Esophagus squamous epithelium (tissue), 5 donors: Measurements from ENCODE around the gene DAPP1. TPM values are rescaled to one million over a fixed set of nuclear protein-coding genes. Genes with fewer than 3 reads are reported as not detected.

Experiments
- DNase-seq: peaks from one replicate; lab custom pipeline; 2025; lab: John Stamatoyannopoulos, UW
- H3K27ac ChIP-seq, 4 donors: fragments of 200-600 bp; sonication (generic); one replicate each; pipeline ENCODE4 v1.5.1; 2016 to 2019; ENCODE audit warnings: mild to moderate bottlenecking in 1 of 4
- H3K27me3 ChIP-seq, 4 donors: fragments of 200-600 bp; sonication (generic); 1 replicate in 3 of 4; 2 replicates in 1 of 4; pipeline versions ENCODE4 v1.5.1 to v1.6.0; 2017 to 2021; ENCODE audit warnings: antibody characterized with exemption in 1 of 4
- H3K36me3 ChIP-seq, 3 donors: fragments of 200-600 bp; sonication (generic); one replicate each; pipeline ENCODE4 v1.5.1; 2016 to 2019
- H3K4me1 ChIP-seq, 3 donors: fragments of 200-600 bp; sonication (generic); one replicate each; pipeline ENCODE4 v1.5.1; 2017 to 2019
- H3K4me3 ChIP-seq, 4 donors: fragments of 200-600 bp; sonication (generic); 1 replicate in 3 of 4; 2 replicates in 1 of 4; pipeline ENCODE4 v1.5.1; 2016 to 2019; ENCODE audit warnings: mild to moderate bottlenecking in 2 of 4, moderate library complexity in 1 of 4
- H3K9me3 ChIP-seq, 3 donors: fragments of 200-600 bp; sonication (generic); one replicate each; pipeline ENCODE4 v1.5.1; 2016 to 2019
- POLR2A ChIP-seq, 4 donors: fragments of 450-650 bp; IDR thresholded peaks; one replicate each; pipeline ENCODE4 v1.6.1; 2017; ENCODE audit warnings: antibody characterized with exemption in 4 of 4, mild to moderate bottlenecking in 4 of 4, moderate library complexity in 3 of 4
- WGBS, 2 donors: methylation state at CpG; one replicate each; pipeline ENCODE4 v1.1.5; 2018; 5-methylcytosine and 5-hydroxymethylcytosine counted together
- intact Hi-C: fragments of 100-400 bp; cut with DNase I; formaldehyde crosslinking; loops from one replicate; pipeline ENCODE4 v1.15.0; 2022
- total RNA-seq, 4 donors: library from RNA; depleted of rRNA; stranded (reverse); fragments of >200 nt; gene quantifications; one replicate each; pipeline ENCODE4 v1.1.0, GENCODE V29; 2016
- TF ChIP-seq, protein P1 (sequence below), 6 experiments: fragments of 450-650 bp in 4 of 6; fragments of 200-600 bp in 2 of 6; sonication (generic) in 2 of 6; IDR thresholded peaks; one replicate each; pipeline ENCODE4 v1.5.1; 2016 to 2019; ENCODE audit warnings: antibody characterized with exemption in 6 of 6, mild to moderate bottlenecking in 4 of 6, moderate library complexity in 4 of 6
- donor health status: DM: yes; HTN: yes; CAD: no.

The DAPP1 gene
- total RNA-seq, 4 donors from 2014 or later = 34.9 to 73.2 (median 40.7) TPM

- H3K36me3 ChIP-seq = peaks cover 0 to 25% (median 5%) of the 10 kb centered on the region in 3 donors
- no peak for DNase-seq
- TF ChIP-seq POLR2A (IDR thresholded peaks at IDR 0.05) = no peak
- intact Hi-C loops = no loop called here
- no peaks in the 10 kb centered on the region for H3K27me3 ChIP-seq
- no peak overlapping the region for H3K27ac ChIP-seq
- H3K4me3 ChIP-seq = no peak overlapping the region
- peaks cover 0 to 32% (median 0%) of the 10 kb centered on the region in 3 donors for H3K4me1 ChIP-seq
- H3K9me3 ChIP-seq = no peaks in the 10 kb centered on the region
- 68 to 76% methylated on average over 5 of the region's 5 CpGs for WGBS, 2 donors
Observed at GRCh38 chr4:99833756-99834155, 17.1 kb downstream of the DAPP1 start.

DNA sequence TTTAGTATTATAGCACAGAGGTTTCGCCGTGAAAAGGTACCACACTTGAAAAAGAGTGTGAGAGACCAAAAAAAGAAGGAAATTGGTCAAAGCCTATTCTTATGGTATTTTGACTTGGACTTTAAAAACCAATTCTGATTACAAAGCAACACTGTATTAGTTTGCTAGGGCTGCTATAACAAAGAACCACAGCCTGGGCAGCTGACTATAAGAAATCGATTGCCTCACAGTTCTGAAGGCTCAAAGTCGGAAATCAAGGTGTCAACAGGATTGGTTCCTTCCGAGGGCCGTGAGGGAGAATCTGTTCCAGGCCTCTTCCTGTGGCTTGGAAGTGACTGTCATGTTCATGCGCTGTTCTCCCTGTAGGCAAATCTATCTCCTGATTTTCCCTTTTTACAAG, 17.9 kb downstream of the DAPP1 start:
- H3K4me3 ChIP-seq = no peak overlapping the region
- intact Hi-C loops = no loop called here
- no peak for DNase-seq
- 93 to 97% methylated on average over 6 to 7 of the region's 7 CpGs for WGBS, 2 donors
- H3K27me3 ChIP-seq = no peaks in the 10 kb centered on the region
- peaks cover 0 to 26% (median 0%) of the 10 kb centered on the region in 3 donors for H3K4me1 ChIP-seq
- H3K9me3 ChIP-seq = no peaks in the 10 kb centered on the region
- H3K36me3 ChIP-seq = peaks cover 0 to 25% (median 5%) of the 10 kb centered on the region in 3 donors
- peak overlapping the region in 2 of 4 donors; percentile 7 to 18 for H3K27ac ChIP-seq
- TF ChIP-seq, protein P1, sequence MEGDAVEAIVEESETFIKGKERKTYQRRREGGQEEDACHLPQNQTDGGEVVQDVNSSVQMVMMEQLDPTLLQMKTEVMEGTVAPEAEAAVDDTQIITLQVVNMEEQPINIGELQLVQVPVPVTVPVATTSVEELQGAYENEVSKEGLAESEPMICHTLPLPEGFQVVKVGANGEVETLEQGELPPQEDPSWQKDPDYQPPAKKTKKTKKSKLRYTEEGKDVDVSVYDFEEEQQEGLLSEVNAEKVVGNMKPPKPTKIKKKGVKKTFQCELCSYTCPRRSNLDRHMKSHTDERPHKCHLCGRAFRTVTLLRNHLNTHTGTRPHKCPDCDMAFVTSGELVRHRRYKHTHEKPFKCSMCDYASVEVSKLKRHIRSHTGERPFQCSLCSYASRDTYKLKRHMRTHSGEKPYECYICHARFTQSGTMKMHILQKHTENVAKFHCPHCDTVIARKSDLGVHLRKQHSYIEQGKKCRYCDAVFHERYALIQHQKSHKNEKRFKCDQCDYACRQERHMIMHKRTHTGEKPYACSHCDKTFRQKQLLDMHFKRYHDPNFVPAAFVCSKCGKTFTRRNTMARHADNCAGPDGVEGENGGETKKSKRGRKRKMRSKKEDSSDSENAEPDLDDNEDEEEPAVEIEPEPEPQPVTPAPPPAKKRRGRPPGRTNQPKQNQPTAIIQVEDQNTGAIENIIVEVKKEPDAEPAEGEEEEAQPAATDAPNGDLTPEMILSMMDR (IDR thresholded peaks at IDR 0.05) = no peak
- no peak for TF ChIP-seq POLR2A (IDR thresholded peaks at IDR 0.05)

DNA sequence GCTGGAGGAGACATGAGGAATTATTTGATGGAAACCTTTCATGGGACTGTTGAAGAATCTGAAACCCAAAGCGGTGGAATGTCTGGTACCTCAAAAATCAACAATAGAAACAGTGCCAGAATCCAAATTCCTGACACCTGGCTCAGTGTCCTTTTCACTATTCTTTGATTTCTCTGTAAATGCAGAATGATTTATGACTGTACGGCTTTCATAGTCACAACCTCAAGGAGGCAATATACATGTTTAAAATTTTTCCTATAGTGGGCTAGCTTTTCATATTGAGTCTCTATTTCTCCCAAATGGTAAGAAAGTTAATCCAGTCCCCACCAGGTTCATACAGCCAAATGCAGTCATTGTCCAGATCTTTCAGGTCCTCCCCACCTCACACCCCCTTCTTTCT, 19.3 kb downstream of the DAPP1 start:
- TF ChIP-seq, protein P1 (IDR thresholded peaks at IDR 0.05) = no peak
- no peak for TF ChIP-seq POLR2A (IDR thresholded peaks at IDR 0.05)
- intact Hi-C loops = no loop called here
- H3K27me3 ChIP-seq = no peaks in the 10 kb centered on the region
- H3K27ac ChIP-seq = no peak overlapping the region
- 91 to 97% methylated on average over 2 of the region's 2 CpGs for WGBS, 2 donors
- H3K9me3 ChIP-seq = no peaks in the 10 kb centered on the region
- H3K36me3 ChIP-seq = peaks cover 0 to 32% (median 5%) of the 10 kb centered on the region in 3 donors
- H3K4me1 ChIP-seq = peaks cover 0 to 26% (median 0%) of the 10 kb centered on the region in 3 donors
- DNase-seq = no peak
- H3K4me3 ChIP-seq = no peak overlapping the region

GRCh38 chr4:99838927-99839326, 22.3 kb downstream of the DAPP1 start:
- H3K9me3 ChIP-seq = no peaks in the 10 kb centered on the region
- peaks cover 0 to 10% (median 0%) of the 10 kb centered on the region in 3 donors for H3K4me1 ChIP-seq
- intact Hi-C loops = no loop called here
- H3K27me3 ChIP-seq = no peaks in the 10 kb centered on the region
- no peak for DNase-seq
- no peak overlapping the region for H3K4me3 ChIP-seq
- H3K27ac ChIP-seq = peak overlapping the region; percentile 16 to 80 (median 69)
- WGBS, 2 donors = 40 to 65% methylated on average over 2 of the region's 2 CpGs
- peaks cover 0 to 59% (median 5%) of the 10 kb centered on the region in 3 donors for H3K36me3 ChIP-seq
- no peak for TF ChIP-seq POLR2A (IDR thresholded peaks at IDR 0.05)
- TF ChIP-seq, protein P1 (IDR thresholded peaks at IDR 0.05) = no peak

DNA sequence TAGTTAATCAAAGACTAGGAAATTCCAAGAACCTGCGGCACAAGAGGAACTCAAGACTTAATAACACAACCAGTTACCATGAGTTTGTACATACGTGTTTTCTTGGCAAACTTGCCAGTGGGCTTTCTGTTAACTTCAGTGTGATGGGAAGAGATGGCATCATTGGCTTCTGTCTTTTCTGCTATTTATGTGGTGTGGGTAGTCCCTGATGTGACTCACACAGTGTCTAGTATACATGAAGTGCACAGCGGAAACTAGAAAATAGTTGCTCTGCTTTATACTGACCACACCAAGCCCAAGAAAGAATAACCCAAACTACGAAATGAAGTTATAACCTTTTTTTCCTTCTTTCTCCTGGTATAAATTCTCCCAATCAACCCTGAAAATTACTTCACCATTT, 24.5 kb downstream of the DAPP1 start:
- peaks cover 0 to 58% (median 5%) of the 10 kb centered on the region in 3 donors for H3K36me3 ChIP-seq
- WGBS, 2 donors = 84 to 91% methylated on average over 4 of the region's 4 CpGs
- H3K4me1 ChIP-seq = peaks cover 0 to 8% (median 0%) of the 10 kb centered on the region in 3 donors
- H3K4me3 ChIP-seq = no peak overlapping the region
- TF ChIP-seq, protein P1 (IDR thresholded peaks at IDR 0.05) = no peak
- no peak for TF ChIP-seq POLR2A (IDR thresholded peaks at IDR 0.05)
- intact Hi-C loops = no loop called here
- no peaks in the 10 kb centered on the region for H3K27me3 ChIP-seq
- no peak for DNase-seq
- H3K27ac ChIP-seq = no peak overlapping the region
- H3K9me3 ChIP-seq = no peaks in the 10 kb centered on the region

DNA sequence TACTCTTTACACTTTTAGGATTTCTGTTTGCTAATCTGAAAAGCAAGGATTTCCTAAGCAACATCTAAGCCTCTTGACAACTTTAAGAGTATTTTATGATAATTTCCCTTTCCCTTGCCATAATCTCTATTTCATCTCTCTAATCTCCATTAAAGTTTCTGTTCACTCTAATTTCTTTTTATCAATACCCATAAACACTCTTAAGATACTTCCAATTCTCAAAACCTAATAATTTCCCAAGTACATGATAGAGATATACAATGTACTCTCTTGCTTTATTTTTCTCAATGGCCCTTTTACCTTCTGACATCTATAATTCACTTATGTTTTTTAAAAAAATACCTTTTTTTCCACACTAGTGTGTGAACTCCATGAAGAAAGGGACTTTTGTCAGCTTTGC, 26.8 kb downstream of the DAPP1 start:
- H3K9me3 ChIP-seq = no peaks in the 10 kb centered on the region
- no peak overlapping the region for H3K4me3 ChIP-seq
- H3K4me1 ChIP-seq = peaks cover 0 to 5% (median 0%) of the 10 kb centered on the region in 3 donors
- H3K27me3 ChIP-seq = no peaks in the 10 kb centered on the region
- intact Hi-C loops = no loop called here
- no peak for DNase-seq
- peaks cover 0 to 42% (median 0%) of the 10 kb centered on the region in 3 donors for H3K36me3 ChIP-seq
- TF ChIP-seq, protein P1 (IDR thresholded peaks at IDR 0.05) = no peak
- TF ChIP-seq POLR2A (IDR thresholded peaks at IDR 0.05) = no peak
- H3K27ac ChIP-seq = no peak overlapping the region
